ENCODE data around the gene ATP2A2. TPM values are rescaled to one million over a fixed set of nuclear protein-coding genes. Genes with fewer than 3 reads are reported as not detected.

ATP2A2 gene
- total RNA-seq, 1 experiment from 2014 or later: 154 TPM

DNA sequence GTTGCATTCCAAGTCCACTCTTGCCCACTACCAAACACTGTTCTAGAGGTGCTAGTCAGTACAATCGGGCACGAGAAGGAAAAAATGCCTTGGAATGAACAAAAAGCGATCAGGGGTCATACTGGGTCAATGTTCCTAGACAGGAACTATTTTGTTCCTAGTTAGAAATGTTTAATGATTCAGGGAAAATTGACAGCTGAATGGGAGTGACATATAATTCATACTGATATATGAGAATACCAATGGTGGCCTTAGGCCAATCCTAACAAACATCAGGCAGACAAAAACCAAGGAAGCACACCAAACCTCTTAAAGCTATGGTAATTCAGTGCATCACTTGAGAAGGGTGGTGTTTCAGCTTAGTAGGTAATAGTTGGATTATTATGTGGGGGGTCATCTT is 71.4 kb downstream of the ATP2A2 start:
- POLR2A ChIA-PET (ENCODE audit: unreplicated experiment): no interaction called here
- CTCF ChIA-PET: no interaction called here
- no peak for TF ChIP-seq EZH2 (IDR thresholded peaks at IDR 0.05; ENCODE audit: low read depth)
- no peaks in the 10 kb centered on the region for H3K4me1 ChIP-seq (replicated peaks; ENCODE audit: insufficient read depth)
- no peaks in the 10 kb centered on the region for H4K20me1 ChIP-seq (ENCODE audit: insufficient read depth)
- H3K27me3 ChIP-seq (ENCODE audit: insufficient read depth, low read depth): no peaks in the 10 kb centered on the region
- H3K9me3 ChIP-seq (ENCODE audit: insufficient read depth, low read depth): no peaks in the 10 kb centered on the region
- DNase-seq: no peak
- H3K36me3 ChIP-seq (ENCODE audit: low read depth): peaks cover 9% of the 10 kb centered on the region; the same call in 1 of the 2 replicates
- peaks cover 53% of the 10 kb centered on the region for H3F3A ChIP-seq (ENCODE audit: insufficient read depth, low read depth)
- H3K9me2 ChIP-seq (ENCODE audit: insufficient read depth): no peaks in the 10 kb centered on the region
- no TSS peak for BruUV-seq (replicated peaks)
- H3K27ac ChIP-seq: no peak overlapping the region
- H3K4me2 ChIP-seq: no peak overlapping the region
- no peak overlapping the region for H3K4me3 ChIP-seq
- H2AFZ ChIP-seq: no peak overlapping the region
- intact Hi-C loops (cut with micrococcal nuclease; ENCODE audit: unreplicated experiment): no loop called here
- no peaks in the 10 kb centered on the region for H3K79me2 ChIP-seq (ENCODE audit: low read depth)

DNA sequence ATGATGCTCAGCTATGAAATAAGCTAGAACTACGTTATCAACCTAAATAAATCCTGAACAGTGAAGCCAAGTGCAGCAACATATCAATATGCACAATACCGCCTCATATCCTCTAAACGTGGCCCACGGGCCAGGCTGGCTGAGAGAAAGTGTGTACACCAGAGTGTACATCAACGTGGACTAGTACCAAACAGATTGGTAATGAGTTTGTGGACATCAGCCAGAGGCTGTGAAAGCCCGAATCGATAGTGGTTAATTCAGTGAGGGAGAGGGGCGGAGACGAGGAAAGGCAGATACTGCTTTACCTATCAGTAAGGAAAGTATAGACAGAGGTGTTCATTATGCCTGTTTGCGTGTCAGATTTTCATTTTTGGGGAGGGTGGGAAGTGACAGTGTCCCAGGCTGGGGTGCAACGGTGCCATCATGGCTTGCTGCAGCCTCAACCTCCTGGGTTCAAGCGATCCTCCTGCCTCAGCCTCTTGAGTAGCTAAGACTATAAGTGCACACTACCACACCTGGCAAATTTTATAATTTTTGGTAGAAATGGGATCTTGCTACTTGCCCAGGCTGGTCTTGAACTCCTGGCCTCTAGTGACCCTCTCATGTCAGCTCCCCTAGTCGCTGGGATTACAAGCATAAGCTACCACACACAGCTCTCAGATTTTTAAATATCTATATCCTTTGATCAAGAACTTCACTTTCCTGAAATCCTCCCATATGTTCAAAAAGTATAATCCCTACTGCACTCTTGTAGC is 72.3 kb downstream of the ATP2A2 start:
- H3K79me2 ChIP-seq (ENCODE audit: low read depth): no peaks in the 10 kb centered on the region
- no peaks in the 10 kb centered on the region for H3K4me1 ChIP-seq (replicated peaks; ENCODE audit: insufficient read depth)
- intact Hi-C loops (cut with micrococcal nuclease; ENCODE audit: unreplicated experiment): no loop called here
- H3K36me3 ChIP-seq (ENCODE audit: low read depth): no peaks in the 10 kb centered on the region
- no peaks in the 10 kb centered on the region for H3K27me3 ChIP-seq (ENCODE audit: insufficient read depth, low read depth)
- BruUV-seq (replicated peaks): no TSS peak
- no peaks in the 10 kb centered on the region for H3K9me2 ChIP-seq (ENCODE audit: insufficient read depth)
- H2AFZ ChIP-seq: no peak overlapping the region
- H3K27ac ChIP-seq: peak overlapping the region; percentile 10; the same call in 1 of the 2 replicates
- TF ChIP-seq EZH2 (IDR thresholded peaks at IDR 0.05; ENCODE audit: low read depth) (no peak), CTCF (conservative IDR thresholded peaks at IDR 0.05) (no peak)
- no peaks in the 10 kb centered on the region for H4K20me1 ChIP-seq (ENCODE audit: insufficient read depth)
- no peaks in the 10 kb centered on the region for H3K9me3 ChIP-seq (ENCODE audit: insufficient read depth, low read depth)
- peaks cover 47% of the 10 kb centered on the region; the same call in 1 of the 2 replicates for H3F3A ChIP-seq (ENCODE audit: insufficient read depth, low read depth)
- no peak overlapping the region for H3K4me3 ChIP-seq
- ChIA-PET POLR2A (ENCODE audit: unreplicated experiment) (interaction anchor here (0.6 kb wide), 1 partner anchor 18 kb away, joined by 6 read pairs; no protein-coding TSS in a partner anchor), CTCF (no interaction called here)
- no peak overlapping the region for H3K4me2 ChIP-seq
- no peak for DNase-seq

- Histone ChIP-seq H3F3A (ENCODE audit: insufficient read depth, low read depth) (peaks cover 47% of the 10 kb centered on the region; the same call in 1 of the 2 replicates), H3K79me2 (ENCODE audit: low read depth) (no peaks in the 10 kb centered on the region), H3K9me3 (ENCODE audit: insufficient read depth, low read depth) (no peaks in the 10 kb centered on the region), H3K4me3 (no peak overlapping the region), H3K27ac (peak overlapping the region; percentile 10; the same call in 1 of the 2 replicates), H3K36me3 (ENCODE audit: low read depth) (no peaks in the 10 kb centered on the region), H3K4me1 (replicated peaks; ENCODE audit: insufficient read depth) (no peaks in the 10 kb centered on the region), H3K27me3 (ENCODE audit: insufficient read depth, low read depth) (no peaks in the 10 kb centered on the region), H3K9me2 (ENCODE audit: insufficient read depth) (no peaks in the 10 kb centered on the region), H3K4me2 (no peak overlapping the region), H2AFZ (no peak overlapping the region), H4K20me1 (ENCODE audit: insufficient read depth) (no peaks in the 10 kb centered on the region)
- TF ChIP-seq EZH2 (IDR thresholded peaks at IDR 0.05; ENCODE audit: low read depth) (no peak), CTCF (conservative IDR thresholded peaks at IDR 0.05) (no peak)
- ChIA-PET POLR2A (ENCODE audit: unreplicated experiment) (interaction anchor here (0.6 kb wide), 1 partner anchor 17 kb away, joined by 6 read pairs; no protein-coding TSS in a partner anchor), CTCF (interaction anchor here (0.8 kb wide), 1 partner anchor 12 kb away, joined by 3 read pairs; no protein-coding TSS in a partner anchor)
- no TSS peak for BruUV-seq (replicated peaks)
- intact Hi-C loops (cut with micrococcal nuclease; ENCODE audit: unreplicated experiment): no loop called here
- DNase-seq: no peak
Observed at GRCh38 chr12:110354172-110354780, 73.2 kb downstream of the ATP2A2 start.

Measured in PC-9 (cell line).